DOHH2 (cell line): ENCODE measurements around the gene RNF168.

Experiments used
- CTCF ChIP-seq: fragments of 200-600 bp; sonication (generic); IDR thresholded peaks from one replicate; pipeline ENCODE4 v1.5.1; 2014; ENCODE audit warnings: antibody characterized with exemption, mild to moderate bottlenecking, low read depth, low read length; ENCODE audit not compliant: poor library complexity, severe bottlenecking
- EZH2phosphoT487 ChIP-seq: fragments of 200-600 bp; sonication (generic); IDR thresholded peaks from 2 replicates; pipeline ENCODE4 v1.6.1; 2017; ENCODE audit warnings: borderline replicate concordance, mild to moderate bottlenecking, antibody characterized with exemption, low read length, moderate library complexity, mixed read lengths

GRCh38 chr3:196492080-196492479, 11.5 kb downstream of the RNF168 start:
- TF ChIP-seq CTCF (no peak), EZH2phosphoT487 (no peak)
